ENCODE data around the gene PTPRN2. TPM values are rescaled to one million over a fixed set of nuclear protein-coding genes. Genes with fewer than 3 reads are reported as not detected.

The PTPRN2 gene
- total and polyA plus RNA-seq, 2 of the 13 experiments (the other 11 are each of a cell fraction or from before 2014, with no cell fraction given) = 2.5 to 24.2 TPM

- no TSS peak for BruUV-seq (replicated peaks)
- no peaks in the 10 kb centered on the region for H3K36me3 ChIP-seq (replicated peaks in 1 of 2; ENCODE audit: control insufficient read depth in 1 of 2, insufficient read depth in 2 of 2, low read length in 2 of 2)
- FAIRE-seq (no peak), ATAC-seq (no peak), DNase-seq (ENCODE audit: low spot score) (no peak)
- no peak overlapping the region for H3K4me2 ChIP-seq (ENCODE audit: low read depth, low read length)
- WGBS (ENCODE audit: low lambda C conversion rate) = 65% methylated on average over 10 of the region's 14 CpGs
- ChIA-PET CTCF (ENCODE audit: low intra/inter-chr PET ratio, low total read pairs) (interaction anchor here (1.4 kb wide), 1 partner anchor 441 kb away, joined by 7 read pairs; no protein-coding TSS in a partner anchor), POLR2A (no interaction called here)
- H3K27ac ChIP-seq (ENCODE audit: extremely low read length, insufficient read depth, low read length) = no peak overlapping the region
- H3K9me3 ChIP-seq (ENCODE audit: low read length) = no peaks in the 10 kb centered on the region
- H3K27me3 ChIP-seq (ENCODE audit: control insufficient read depth in 1 of 2, insufficient read depth in 2 of 2, low read length in 2 of 2) = peaks cover 2 to 5% of the 10 kb centered on the region in 2 experiments; a peak in 3 of 5 replicates
- H3K79me2 ChIP-seq (ENCODE audit: insufficient read depth, low read length) = no peaks in the 10 kb centered on the region
- H3K4me3 ChIP-seq (replicated peaks in 1 of 3; ENCODE audit: insufficient read depth in 1 of 3, low read depth in 2 of 3, low read length in 3 of 3) = no peak overlapping the region
- no peak overlapping the region for H3K9ac ChIP-seq (ENCODE audit: insufficient read depth, low read depth, low read length)
- no peaks in the 10 kb centered on the region for H3K4me1 ChIP-seq (ENCODE audit: insufficient read depth, low read length)
- peaks cover 11% of the 10 kb centered on the region for H4K20me1 ChIP-seq (ENCODE audit: insufficient read depth, low read length)
- intact Hi-C loops (cut with micrococcal nuclease; ENCODE audit: unreplicated experiment) = loop anchor here (2.0 kb wide), 1 partner anchor 442 kb away; no protein-coding TSS in a partner anchor
- no peak overlapping the region for H2AFZ ChIP-seq (ENCODE audit: low read length)
- no peak for TF ChIP-seq ATRX (CRISPR knock-in tag; IDR thresholded peaks at IDR 0.05; ENCODE audit: borderline replicate concordance)
- TF ChIP-seq MYC (CRISPR knock-in tag; IDR thresholded peaks at IDR 0.05; ENCODE audit: borderline replicate concordance) = no peak
- no peak for TF ChIP-seq ZNF382 (CRISPR knock-in tag; IDR thresholded peaks at IDR 0.05; ENCODE audit: borderline replicate concordance)
- TF ChIP-seq ZNF143 (CRISPR knock-in tag; IDR thresholded peaks at IDR 0.05) = no peak
- TF ChIP-seq NR1H2 (CRISPR knock-in tag; IDR thresholded peaks at IDR 0.05; ENCODE audit: borderline replicate concordance, low read depth) = no peak
- no peak for TF ChIP-seq KLF6 (CRISPR knock-in tag; IDR thresholded peaks at IDR 0.05)
- no peak for TF ChIP-seq HNRNPH1 (optimal IDR thresholded peaks at IDR 0.05; ENCODE audit: low read depth, low read length)
- TF ChIP-seq PHF21A (CRISPR knock-in tag; IDR thresholded peaks at IDR 0.05) = no peak
- no peak for TF ChIP-seq POLR2G (IDR thresholded peaks at IDR 0.05; ENCODE audit: low read depth, low read length)
- TF ChIP-seq ZNF432 (CRISPR knock-in tag; IDR thresholded peaks at IDR 0.05; ENCODE audit: borderline replicate concordance) = no peak
- no peak for TF ChIP-seq PAWR (CRISPR knock-in tag; IDR thresholded peaks at IDR 0.05; ENCODE audit: borderline replicate concordance)
- TF ChIP-seq FOSL1 (CRISPR knock-in tag; IDR thresholded peaks at IDR 0.05; ENCODE audit: borderline replicate concordance) = no peak
- TF ChIP-seq SOX13 (IDR thresholded peaks at IDR 0.05) = no peak
- no peak for TF ChIP-seq SOX13 (CRISPR knock-in tag; conservative IDR thresholded peaks at IDR 0.05 in 1 of 2, IDR thresholded peaks at IDR 0.05 in 1 of 2)
- TF ChIP-seq TEAD3 (CRISPR knock-in tag; optimal IDR thresholded peaks at IDR 0.05; ENCODE audit: borderline replicate concordance) = no peak
- no peak for TF ChIP-seq ZC3H13 (CRISPR knock-in tag; IDR thresholded peaks at IDR 0.05)
- in situ Hi-C loops (cut with HindIII; ENCODE audit: extremely low pct_ligation_motif_present, low pct_unique_long_range_greater_than_20kb) = loop anchor here (10.0 kb wide), 1 partner anchor 450 kb away; no protein-coding TSS in a partner anchor
Observed at GRCh38 chr7:157874208-157874816, 713.3 kb downstream of the PTPRN2 start.
